CD4-positive, alpha-beta T cell (primary cell): ENCODE data around the gene LAMP5. TPM values are rescaled to one million over a fixed set of nuclear protein-coding genes. Genes with fewer than 3 reads are reported as not detected.

Experiments
- ATAC-seq: fragments of 200-7000 bp; cut with Tn5 transposase; one replicate; pipeline ENCODE4 v1.10.0; 2022; ENCODE audit warnings: mild to moderate bottlenecking; ENCODE audit not compliant: poor library complexity
- CTCF ChIA-PET: fragments of 350-600 bp; sonication (Branson Sonifier 250); formaldehyde crosslinking; loops from one replicate; lab custom pipeline; 2021; ENCODE audit warnings: antibody characterized with exemption, inconsistent platforms; lab: Charles Lee
- POLR2A ChIA-PET: fragments of 350-600 bp; sonication (Branson Sonifier 250); formaldehyde crosslinking; loops from one replicate; lab custom pipeline; 2021; ENCODE audit warnings: antibody characterized with exemption, inconsistent platforms; lab: Charles Lee
- DNase-seq, 14 experiments: peaks; one replicate each; pipeline ENCODE4 v3.0.0-alpha.2; 2013 to 2020; ENCODE audit warnings: mixed read lengths in 2 of 14
- H3K27ac ChIP-seq, 2 donors: one replicate each; pipeline versions ENCODE4 v1.5.1 to v1.7.0; 2013; ENCODE audit warnings: low read length in 2 of 2, low read depth in 1 of 2, mild to moderate bottlenecking in 1 of 2
- H3K27me3 ChIP-seq, 2 experiments: 1 replicate in 1 of 2; 2 replicates in 1 of 2; pipeline versions ENCODE4 v1.6.1 to v1.7.0; 2013; ENCODE audit warnings: low read length in 2 of 2, control low read depth in 1 of 2, mild to moderate bottlenecking in 1 of 2, moderate library complexity in 1 of 2; ENCODE audit not compliant: insufficient read depth in 2 of 2, control insufficient read depth in 1 of 2
- H3K36me3 ChIP-seq: one replicate; pipeline ENCODE4 v1.6.1; 2013; ENCODE audit warnings: low read length, control low read depth; ENCODE audit not compliant: insufficient read depth
- H3K4me1 ChIP-seq: one replicate; pipeline ENCODE4 v1.6.1; 2013; ENCODE audit warnings: low read length, control low read depth; ENCODE audit not compliant: insufficient read depth
- H3K4me3 ChIP-seq: one replicate; pipeline ENCODE4 v1.5.1; 2013; ENCODE audit warnings: mild to moderate bottlenecking, low read length, moderate library complexity
- H3K9me3 ChIP-seq, 2 experiments: 1 replicate in 1 of 2; 2 replicates in 1 of 2; pipeline versions ENCODE4 v1.6.1 to v1.7.0; 2013; ENCODE audit warnings: low read length in 2 of 2, mild to moderate bottlenecking in 2 of 2, control low read depth in 1 of 2, moderate library complexity in 1 of 2; ENCODE audit not compliant: control insufficient read depth in 1 of 2, insufficient read depth in 1 of 2
- H3K27ac Mint-ChIP-seq: one replicate; pipeline ENCODE4 v1.8.0; 2020; ENCODE audit warnings: mixed read lengths
- H3K27me3 Mint-ChIP-seq: one replicate; pipeline ENCODE4 v1.8.0; 2021; ENCODE audit warnings: mixed read lengths
- H3K36me3 Mint-ChIP-seq: one replicate; pipeline ENCODE4 v1.8.0; 2021; ENCODE audit warnings: low read depth, mixed read lengths
- H3K4me1 Mint-ChIP-seq: one replicate; pipeline ENCODE4 v1.8.0; 2021; ENCODE audit warnings: low read depth, mixed read lengths
- H3K4me3 Mint-ChIP-seq: one replicate; pipeline ENCODE4 v1.8.0; 2020; ENCODE audit warnings: mild to moderate bottlenecking, mixed read lengths
- H3K9me3 Mint-ChIP-seq: one replicate; pipeline ENCODE4 v1.8.0; 2020; ENCODE audit warnings: mixed read lengths
- CTCF ChIP-seq: fragments of 200-600 bp; IDR thresholded peaks from one replicate; pipeline ENCODE4 v1.8.0; 2022; ENCODE audit warnings: antibody characterized with exemption, mild to moderate bottlenecking
- intact Hi-C, 2 experiments: fragments of 100-400 bp; cut with DNase I in 1 of 2; cut with micrococcal nuclease in 1 of 2; formaldehyde crosslinking; loops; one replicate each; pipeline versions ENCODE4 v1.15.1 to v1.9.0; 2023 to 2025; cut with DNase I, micrococcal nuclease
- total RNA-seq, 174 experiments: library from RNA in 2 of 174; stranded (reverse) in 2 of 174; gene quantifications; one replicate each; pipeline ENCODE4 v1.2.3 and lab custom pipeline; 2021 to 2026

Gene LAMP5
- total RNA-seq, 2 experiments from 2014 or later = 0.11 TPM; not detected in 1

GRCh38 chr20:9523636-9524035, 9.2 kb downstream of the LAMP5 start:
- ChIA-PET POLR2A (no interaction called here), CTCF (interaction anchor here (1.2 kb wide), 1 partner anchor 18 kb away, joined by 3 read pairs; no protein-coding TSS in a partner anchor)
- H3K36me3 Mint-ChIP-seq = no peaks in the 10 kb centered on the region
- TF ChIP-seq CTCF = no peak
- Histone ChIP-seq H3K27ac (no peak overlapping the region), H3K36me3 (no peaks in the 10 kb centered on the region), H3K4me3 (no peak overlapping the region), H3K27me3 (peaks cover 0 to 6% of the 10 kb centered on the region in 2 experiments), H3K4me1 (no peaks in the 10 kb centered on the region), H3K9me3 (no peaks in the 10 kb centered on the region)
- peaks cover 18% of the 10 kb centered on the region for H3K27me3 Mint-ChIP-seq
- DNase-seq (no peak), ATAC-seq (no peak)
- no peak overlapping the region for H3K4me3 Mint-ChIP-seq
- H3K9me3 Mint-ChIP-seq = peaks cover 3% of the 10 kb centered on the region
- no peaks in the 10 kb centered on the region for H3K4me1 Mint-ChIP-seq
- intact Hi-C loops = no loop called here
- H3K27ac Mint-ChIP-seq = no peak overlapping the region

- intact Hi-C loops = no loop called here
- peaks cover 4% of the 10 kb centered on the region for H3K27me3 Mint-ChIP-seq
- Histone ChIP-seq H3K9me3 (no peaks in the 10 kb centered on the region), H3K36me3 (no peaks in the 10 kb centered on the region), H3K27me3 (no peaks in the 10 kb centered on the region), H3K27ac (no peak overlapping the region), H3K4me1 (no peaks in the 10 kb centered on the region), H3K4me3 (no peak overlapping the region)
- DNase-seq (no peak), ATAC-seq (no peak)
- no peaks in the 10 kb centered on the region for H3K36me3 Mint-ChIP-seq
- H3K9me3 Mint-ChIP-seq = peaks cover 6% of the 10 kb centered on the region
- no peaks in the 10 kb centered on the region for H3K4me1 Mint-ChIP-seq
- H3K27ac Mint-ChIP-seq = no peak overlapping the region
- no peak overlapping the region for H3K4me3 Mint-ChIP-seq
- POLR2A ChIA-PET = no interaction called here
- no peak for TF ChIP-seq CTCF
- CTCF ChIA-PET = no interaction called here
Observed at GRCh38 chr20:9531581-9531980, 17.2 kb downstream of the LAMP5 start.

GRCh38 chr20:9532069-9532838, 17.9 kb downstream of the LAMP5 start:
- no peaks in the 10 kb centered on the region for H3K36me3 ChIP-seq
- H3K27me3 Mint-ChIP-seq = peaks cover 4% of the 10 kb centered on the region
- H3K27ac ChIP-seq = no peak overlapping the region
- no peak overlapping the region for H3K4me3 ChIP-seq
- ATAC-seq (no peak), DNase-seq (no peak)
- no peak overlapping the region for H3K27ac Mint-ChIP-seq
- intact Hi-C loops = no loop called here
- H3K36me3 Mint-ChIP-seq = no peaks in the 10 kb centered on the region
- no peaks in the 10 kb centered on the region for H3K27me3 ChIP-seq
- POLR2A ChIA-PET = no interaction called here
- TF ChIP-seq CTCF = no peak
- peaks cover 6% of the 10 kb centered on the region for H3K9me3 Mint-ChIP-seq
- no peaks in the 10 kb centered on the region for H3K4me1 ChIP-seq
- no peaks in the 10 kb centered on the region for H3K4me1 Mint-ChIP-seq
- H3K4me3 Mint-ChIP-seq = no peak overlapping the region
- CTCF ChIA-PET = no interaction called here
- H3K9me3 ChIP-seq = no peaks in the 10 kb centered on the region
